GM10847 (cell line): ENCODE results near the gene IQGAP3.

Source experiments
- POLR2A ChIP-seq: IDR thresholded peaks from 2 replicates; pipeline ENCODE4 v1.6.1; 2011; ENCODE audit not compliant: insufficient read length; ENCODE audit errors: extremely low read depth

The IQGAP3 gene

GRCh38 chr1:156538711-156539440 is 33.5 kb downstream of the IQGAP3 start:
- TF ChIP-seq POLR2A, result no peak

DNA sequence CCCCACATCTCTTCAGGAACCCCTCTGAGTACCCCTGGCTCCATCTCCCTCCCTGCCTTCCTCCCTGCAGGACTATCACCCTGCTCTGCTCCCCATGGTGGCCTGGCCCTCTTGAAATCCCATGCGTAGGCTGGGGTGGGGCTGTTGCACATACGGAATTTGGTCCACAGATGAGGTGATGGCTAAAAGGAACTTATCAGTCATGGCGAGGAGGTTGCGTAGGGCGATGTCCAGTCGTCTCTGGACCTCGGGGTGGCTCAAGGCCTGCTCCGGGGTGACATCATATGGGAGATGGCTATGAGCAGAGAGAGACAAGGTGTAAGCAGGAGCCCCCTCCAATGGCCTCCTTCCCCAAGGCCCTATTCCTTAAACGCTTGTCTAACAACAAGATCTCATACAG is 35.3 kb downstream of the IQGAP3 start:
- no peak for TF ChIP-seq POLR2A

GRCh38 chr1:156534424-156535060 is 37.8 kb downstream of the IQGAP3 start:
- no peak for TF ChIP-seq POLR2A

GRCh38 chr1:156533568-156534220 is 38.7 kb downstream of the IQGAP3 start:
- TF ChIP-seq POLR2A, result no peak

DNA sequence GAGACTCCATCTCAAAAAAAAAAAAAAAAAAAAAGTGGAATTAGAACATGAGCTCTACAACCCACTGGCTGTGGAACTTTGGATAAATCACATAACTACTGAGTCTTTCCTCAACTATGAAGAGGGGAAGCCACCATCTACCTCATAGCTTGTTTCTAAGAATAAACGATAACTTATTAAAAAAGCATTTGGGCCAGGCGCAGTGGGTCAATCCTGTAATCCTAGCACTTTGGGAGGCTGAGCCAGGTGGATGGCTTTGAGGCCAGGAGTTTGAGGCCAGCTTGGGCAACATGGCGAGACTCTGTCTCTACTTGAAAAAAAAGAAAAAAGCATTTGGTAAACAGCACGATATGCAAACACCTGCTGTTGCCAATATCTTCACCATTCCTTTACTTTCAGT is 40.0 kb downstream of the IQGAP3 start:
- no peak for TF ChIP-seq POLR2A

DNA sequence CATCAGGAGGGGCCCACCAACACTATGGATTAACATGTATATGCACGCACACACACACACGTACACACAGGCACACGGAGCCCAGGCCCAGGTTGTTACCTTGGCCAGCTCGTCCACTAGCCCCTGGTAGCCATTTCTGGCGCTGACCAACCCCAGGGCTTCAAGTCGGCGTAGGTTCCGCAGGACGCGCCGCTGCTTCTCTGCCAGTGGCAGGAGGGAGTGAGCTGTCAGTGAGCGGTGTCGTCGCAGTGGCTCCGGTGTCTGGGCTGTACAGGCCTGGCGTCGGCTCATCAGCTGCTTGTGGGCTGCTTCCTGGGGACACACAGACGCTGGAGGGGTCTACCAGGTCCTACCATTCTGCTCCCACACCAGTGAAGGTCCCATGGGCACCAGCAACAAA is 42.4 kb downstream of the IQGAP3 start:
- no peak for TF ChIP-seq POLR2A

GRCh38 chr1:156528875-156529425 is 43.4 kb downstream of the IQGAP3 start:
- no peak for TF ChIP-seq POLR2A

DNA sequence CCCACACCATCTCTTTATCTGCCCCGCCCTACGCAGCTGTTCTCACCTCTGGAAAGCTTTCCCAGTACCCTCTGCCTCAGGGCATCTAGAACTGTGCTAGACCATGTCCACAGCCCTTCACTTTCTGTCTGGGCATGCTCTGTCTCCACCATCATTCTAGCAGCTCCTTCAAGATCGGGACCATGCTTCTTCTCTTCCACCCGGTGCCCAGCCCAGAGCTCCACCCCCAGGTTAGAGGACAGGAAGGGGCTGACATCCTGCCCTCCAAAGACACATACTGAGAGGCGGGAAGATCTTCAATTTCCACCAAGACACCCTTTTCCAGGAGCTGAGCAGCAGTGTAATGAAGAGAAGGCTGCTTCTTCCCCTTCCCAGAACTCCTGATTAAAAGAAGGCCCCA is 44.1 kb downstream of the IQGAP3 start:
- TF ChIP-seq POLR2A, result no peak

- no peak for TF ChIP-seq POLR2A
Measured at GRCh38 chr1:156527584-156527983, 44.8 kb downstream of the IQGAP3 start.

GRCh38 chr1:156525856-156526489 is 46.4 kb downstream of the IQGAP3 start:
- no peak for TF ChIP-seq POLR2A

DNA sequence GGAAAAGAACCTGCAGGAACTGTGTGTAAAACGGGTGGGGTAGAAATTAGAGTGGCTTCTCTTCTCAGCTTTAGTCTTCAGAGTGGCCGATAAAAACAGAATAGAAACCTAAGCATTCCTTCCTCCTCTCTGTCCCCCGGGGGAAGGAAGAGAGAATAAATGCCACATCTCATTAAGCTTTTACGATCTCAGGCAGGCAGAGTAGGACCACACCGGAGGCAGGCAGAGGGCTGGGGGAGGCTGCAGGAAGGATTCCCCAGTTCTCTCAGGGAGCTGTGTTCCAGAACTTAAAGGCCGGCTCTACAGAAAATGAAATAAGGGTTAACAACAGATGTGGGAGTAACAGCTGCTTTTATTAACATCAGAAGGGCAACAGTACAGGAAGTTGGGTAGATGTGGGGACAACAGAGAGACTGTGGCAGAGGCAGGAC is 47.3 kb downstream of the IQGAP3 start:
- TF ChIP-seq POLR2A, result no peak

DNA sequence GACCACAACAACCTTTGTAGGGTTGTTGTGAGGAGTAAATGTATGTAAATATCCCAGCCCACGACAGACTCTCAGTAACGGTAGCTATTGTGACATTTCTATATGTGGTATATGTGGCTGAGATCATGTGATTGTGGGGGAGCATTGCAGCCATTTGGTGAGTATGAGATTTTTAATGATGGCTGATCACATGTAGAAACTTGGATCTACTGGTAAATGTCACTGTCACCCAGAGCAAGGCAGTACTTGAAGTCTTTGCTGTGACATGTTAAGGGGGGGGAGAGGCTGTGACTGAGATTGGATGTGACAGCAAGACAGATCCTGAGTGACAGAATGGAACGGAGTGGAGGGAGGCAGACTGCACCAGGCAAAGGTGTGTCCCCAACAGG is 47.9 kb downstream of the IQGAP3 start:
- TF ChIP-seq POLR2A, result no peak

DNA sequence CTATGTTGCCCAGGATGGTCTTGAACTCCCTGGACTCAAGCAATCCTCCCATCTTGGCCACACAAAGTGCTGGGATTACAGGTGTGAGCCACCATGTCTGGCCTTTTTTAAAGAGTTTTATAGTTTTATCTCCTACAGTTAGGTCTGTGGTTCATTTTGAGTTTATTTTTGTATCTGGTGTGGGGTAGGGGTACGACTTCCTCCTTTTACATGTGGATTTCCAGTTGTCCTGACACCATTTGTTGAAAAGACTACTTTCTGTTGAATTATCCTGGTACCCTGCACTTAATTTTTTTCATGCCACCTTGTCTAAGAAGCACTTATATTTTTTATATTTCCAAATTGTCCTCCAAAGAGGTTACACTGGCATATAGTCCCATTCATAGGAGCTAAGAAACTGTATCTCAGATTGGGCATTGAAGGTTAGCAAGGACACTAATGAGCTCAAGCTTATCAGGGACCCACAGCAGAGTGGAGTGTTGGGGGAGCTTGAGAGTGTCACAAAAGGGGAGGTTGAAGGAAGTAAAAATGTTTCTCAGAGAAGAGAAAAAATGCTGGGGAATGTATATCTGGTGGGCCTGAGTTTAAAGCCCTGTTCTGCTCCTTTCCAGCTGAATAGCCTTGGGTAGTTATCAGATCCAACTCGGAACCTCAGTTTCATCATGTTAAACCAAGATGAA is 48.4 kb downstream of the IQGAP3 start:
- no peak for TF ChIP-seq POLR2A

DNA sequence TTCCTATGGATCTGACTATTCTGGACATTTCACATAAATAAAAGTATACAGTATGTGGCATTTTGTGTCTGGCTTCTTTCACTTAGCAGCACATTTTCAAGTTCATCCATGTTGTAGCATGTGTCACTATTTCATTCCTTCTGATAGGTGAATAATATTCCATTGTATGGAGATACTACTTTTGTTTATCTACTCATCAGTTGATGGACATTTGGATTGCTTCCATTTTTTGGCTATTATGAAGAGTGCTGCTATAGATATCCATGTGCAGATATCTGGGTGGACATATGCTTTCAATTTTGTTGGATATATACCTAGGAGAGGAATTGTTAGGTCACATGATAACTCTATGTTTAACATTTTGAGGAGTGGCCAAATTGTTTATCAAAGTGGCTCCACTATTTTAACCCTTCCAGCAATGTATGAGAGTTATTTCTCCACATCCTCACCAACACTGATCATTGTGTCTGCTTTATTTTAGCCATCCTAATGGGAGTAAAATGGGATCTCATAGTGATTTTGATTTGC is 49.9 kb downstream of the IQGAP3 start:
- TF ChIP-seq POLR2A, result no peak

GRCh38 chr1:156517748-156518147 is 54.6 kb downstream of the IQGAP3 start:
- no peak for TF ChIP-seq POLR2A
